NT2/D1 (cell line): ENCODE measurements around the gene IPO7.

Source experiments
- YY1 ChIP-seq: IDR thresholded peaks from 2 replicates; pipeline ENCODE4 v1.6.1; 2011; ENCODE audit not compliant: insufficient read length, insufficient read depth
- ZNF274 ChIP-seq: IDR thresholded peaks from 2 replicates; pipeline ENCODE4 v1.6.1; 2011; ENCODE audit warnings: mild to moderate bottlenecking, low read depth, low read length

DNA sequence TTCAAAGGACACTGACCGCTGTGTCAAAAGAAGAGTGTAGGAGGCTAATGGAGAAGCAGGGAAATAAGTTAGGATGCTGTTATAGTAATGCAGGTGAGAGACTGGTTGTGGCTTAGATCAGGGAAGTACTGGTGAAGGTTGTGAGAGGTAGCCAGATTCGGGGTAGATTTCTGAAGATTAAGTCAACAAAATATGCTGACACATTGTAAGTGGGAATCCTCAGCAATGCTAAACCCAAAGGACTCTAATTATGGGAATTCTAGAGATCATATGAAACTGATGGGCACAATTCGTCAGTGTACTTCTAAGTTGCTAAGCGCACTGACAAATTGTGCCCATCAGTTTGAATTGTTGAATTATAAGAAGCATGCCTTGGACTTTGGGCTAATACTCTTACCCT is 86.3 kb downstream of the IPO7 start:
- no peak for TF ChIP-seq YY1
- TF ChIP-seq ZNF274 = no peak
